Stimulated activated memory B cell treated with anti-CD40 and anti-IgM and Interleukin-4, amounts not matched to agents 10 μg/mL and 1 μg/mL and 100 μg/mL, for 72 hours (primary cell): Measurements from ENCODE around the gene ARHGEF11.

Source experiments
- ATAC-seq: fragments of 150-1000 bp; cut with Tn5 transposase; 2 replicates; pipeline ENCODE4 v1.10.0; 2021
- H3K27ac Mint-ChIP-seq: one replicate; pipeline ENCODE4 v1.8.0; 2022; ENCODE audit warnings: mild to moderate bottlenecking, mixed read lengths
- H3K27me3 Mint-ChIP-seq: one replicate; pipeline ENCODE4 v1.8.0; 2022; ENCODE audit warnings: mixed read lengths
- H3K36me3 Mint-ChIP-seq: one replicate; pipeline ENCODE4 v1.8.0; 2022; ENCODE audit warnings: mixed read lengths
- H3K4me1 Mint-ChIP-seq: one replicate; pipeline ENCODE4 v1.8.0; 2022; ENCODE audit warnings: mixed read lengths
- H3K4me3 Mint-ChIP-seq: one replicate; pipeline ENCODE4 v1.8.0; 2022; ENCODE audit warnings: mild to moderate bottlenecking, moderate library complexity, mixed read lengths
- H3K9me3 Mint-ChIP-seq: one replicate; pipeline ENCODE4 v1.8.0; 2022; ENCODE audit warnings: mixed read lengths

ARHGEF11 gene

DNA sequence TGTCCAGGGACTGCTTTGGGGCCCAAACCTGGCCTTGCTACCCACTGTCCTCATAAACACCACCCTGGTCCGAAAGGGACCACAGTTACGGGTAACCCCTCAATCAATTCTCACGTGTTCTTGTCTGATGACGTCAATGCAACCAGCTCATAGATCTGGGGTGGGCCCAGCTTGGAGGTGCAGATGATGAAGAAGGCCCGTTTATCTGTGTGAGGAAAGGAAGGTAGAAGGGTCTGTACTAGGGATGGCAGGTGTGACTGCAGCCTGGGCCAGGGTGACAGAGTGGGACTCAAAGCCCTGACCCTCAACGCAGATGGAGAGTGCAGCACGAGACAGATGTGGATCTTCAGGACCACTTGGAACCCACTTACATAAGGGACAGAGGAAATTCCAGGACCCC, 103.0 kb downstream of the ARHGEF11 start:
- Mint-ChIP-seq H3K4me3 (no peak overlapping the region), H3K4me1 (no peaks in the 10 kb centered on the region), H3K27ac (no peak overlapping the region), H3K9me3 (no peaks in the 10 kb centered on the region), H3K27me3 (peaks cover 9% of the 10 kb centered on the region), H3K36me3 (peaks cover 15% of the 10 kb centered on the region)
- no peak for ATAC-seq

DNA sequence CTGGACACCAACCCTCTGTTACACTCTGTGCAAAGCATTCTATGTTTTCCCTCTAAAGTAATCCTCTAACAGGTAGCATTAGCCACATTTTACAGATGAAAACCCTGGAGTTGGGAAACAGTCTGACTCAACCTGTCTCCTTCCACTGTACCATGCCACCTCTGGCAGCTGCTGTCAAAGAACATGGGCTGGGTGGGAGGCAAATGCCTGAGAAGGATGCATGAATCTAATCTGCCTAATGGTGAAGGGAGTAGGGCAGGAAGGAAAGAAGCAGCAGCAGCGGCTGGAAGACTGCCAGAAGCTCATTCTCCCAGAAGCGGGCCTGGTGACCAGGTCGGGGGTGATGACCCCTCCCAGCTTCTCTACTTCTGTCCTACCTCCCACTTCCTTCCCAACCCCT, 103.4 kb downstream of the ARHGEF11 start:
- no peaks in the 10 kb centered on the region for H3K9me3 Mint-ChIP-seq
- H3K4me3 Mint-ChIP-seq: no peak overlapping the region
- no peaks in the 10 kb centered on the region for H3K4me1 Mint-ChIP-seq
- no peak overlapping the region for H3K27ac Mint-ChIP-seq
- ATAC-seq: no peak
- peaks cover 9% of the 10 kb centered on the region for H3K27me3 Mint-ChIP-seq
- peaks cover 15% of the 10 kb centered on the region for H3K36me3 Mint-ChIP-seq

DNA sequence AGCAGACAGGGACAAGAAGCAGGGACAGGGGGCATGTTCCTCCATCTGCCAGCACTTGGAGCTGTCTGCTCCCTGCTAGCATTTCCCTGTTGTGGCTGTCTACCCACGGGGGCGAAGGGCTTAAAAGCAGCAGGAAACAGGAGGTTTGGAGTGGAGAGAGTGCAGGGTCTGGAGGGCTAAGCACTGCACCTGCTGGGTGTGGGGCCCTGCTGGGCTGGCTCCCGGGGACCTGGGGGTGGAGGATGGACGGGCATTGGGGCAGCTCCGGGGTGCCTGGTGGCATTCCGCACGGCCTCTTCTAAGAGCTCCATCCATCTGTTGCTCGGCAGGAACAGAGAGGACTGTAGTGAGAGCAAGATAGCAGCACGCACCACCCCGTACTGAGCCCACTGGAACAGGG, 103.9 kb downstream of the ARHGEF11 start:
- Mint-ChIP-seq H3K4me3 (no peak overlapping the region), H3K27ac (no peak overlapping the region), H3K9me3 (no peaks in the 10 kb centered on the region), H3K4me1 (no peaks in the 10 kb centered on the region), H3K36me3 (peaks cover 15% of the 10 kb centered on the region), H3K27me3 (peaks cover 9% of the 10 kb centered on the region)
- ATAC-seq: no peak

DNA sequence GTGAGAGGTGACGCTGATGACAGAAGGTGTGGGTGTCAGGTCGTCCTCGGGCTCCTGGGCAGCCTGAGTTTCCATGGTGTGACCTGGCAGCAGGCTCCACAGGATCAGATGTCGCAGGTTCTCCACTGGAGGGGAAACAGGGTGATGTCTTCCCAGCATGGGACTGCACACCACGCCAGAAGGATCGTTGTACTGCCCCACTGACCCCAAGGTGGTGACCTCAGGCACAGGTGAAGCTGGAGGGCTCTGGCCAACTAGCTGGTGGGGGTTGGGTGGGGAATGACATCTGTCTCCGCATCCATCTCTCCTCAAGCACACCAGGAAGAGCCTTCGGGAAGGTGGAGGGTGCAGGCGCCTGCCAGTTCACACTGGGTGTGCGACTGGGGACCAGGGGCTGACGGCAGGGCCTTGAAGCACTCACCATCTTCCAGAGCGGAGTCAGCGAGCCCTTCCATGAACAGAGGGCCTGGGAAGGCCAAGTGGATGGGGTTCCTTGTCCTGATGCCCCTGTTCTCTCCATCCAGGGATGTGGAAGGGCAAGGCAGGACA, 105.7 kb downstream of the ARHGEF11 start:
- Mint-ChIP-seq H3K27ac (no peak overlapping the region), H3K4me3 (no peak overlapping the region), H3K27me3 (peaks cover 9% of the 10 kb centered on the region), H3K36me3 (peaks cover 6% of the 10 kb centered on the region), H3K9me3 (no peaks in the 10 kb centered on the region), H3K4me1 (no peaks in the 10 kb centered on the region)
- ATAC-seq: no peak

DNA sequence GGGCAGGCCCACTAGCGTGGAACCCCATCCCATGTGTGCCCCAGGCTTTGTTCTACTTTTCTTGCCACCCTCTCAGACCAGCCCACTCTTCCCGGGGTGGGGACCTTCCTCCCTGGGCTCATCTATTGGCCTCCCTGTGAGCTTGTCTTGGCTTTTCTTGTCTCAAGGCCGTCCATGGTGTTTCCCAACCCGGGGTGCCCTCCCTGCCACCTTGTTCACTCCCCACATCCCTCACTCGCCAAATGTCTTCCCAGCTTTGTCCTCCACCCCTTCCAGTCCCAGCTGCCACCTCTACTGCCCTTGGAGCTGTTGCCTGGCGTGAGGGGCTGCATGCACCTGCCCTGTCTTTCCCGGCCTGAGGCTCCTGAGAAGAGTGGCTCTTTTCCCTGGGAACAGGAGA, 106.7 kb downstream of the ARHGEF11 start:
- Mint-ChIP-seq H3K27me3 (peaks cover 13% of the 10 kb centered on the region), H3K4me1 (no peaks in the 10 kb centered on the region), H3K9me3 (no peaks in the 10 kb centered on the region), H3K27ac (no peak overlapping the region), H3K36me3 (peaks cover 6% of the 10 kb centered on the region), H3K4me3 (no peak overlapping the region)
- ATAC-seq: no peak

DNA sequence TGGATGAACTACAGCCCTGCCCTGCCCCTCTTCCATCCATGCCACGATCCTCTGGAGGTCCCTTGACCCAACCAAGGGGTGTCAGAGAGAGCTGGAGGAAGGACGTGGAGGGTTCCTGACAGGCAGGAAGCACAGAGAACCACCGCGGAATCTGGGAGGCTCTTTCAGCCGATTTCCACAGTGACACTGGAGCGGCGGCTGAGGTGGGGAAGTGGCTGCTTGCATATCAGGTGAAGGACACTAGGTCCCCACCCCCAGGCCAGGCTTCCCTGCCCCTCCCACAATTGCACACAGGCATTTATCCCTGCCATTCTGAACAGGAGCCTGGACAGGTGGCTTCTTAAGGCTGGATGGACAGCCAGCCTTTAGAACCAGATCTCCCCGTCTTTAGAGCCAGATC, 107.7 kb downstream of the ARHGEF11 start:
- Mint-ChIP-seq H3K4me1 (no peaks in the 10 kb centered on the region), H3K27ac (no peak overlapping the region), H3K36me3 (peaks cover 6% of the 10 kb centered on the region), H3K4me3 (no peak overlapping the region), H3K27me3 (peaks cover 22% of the 10 kb centered on the region), H3K9me3 (no peaks in the 10 kb centered on the region)
- no peak for ATAC-seq

DNA sequence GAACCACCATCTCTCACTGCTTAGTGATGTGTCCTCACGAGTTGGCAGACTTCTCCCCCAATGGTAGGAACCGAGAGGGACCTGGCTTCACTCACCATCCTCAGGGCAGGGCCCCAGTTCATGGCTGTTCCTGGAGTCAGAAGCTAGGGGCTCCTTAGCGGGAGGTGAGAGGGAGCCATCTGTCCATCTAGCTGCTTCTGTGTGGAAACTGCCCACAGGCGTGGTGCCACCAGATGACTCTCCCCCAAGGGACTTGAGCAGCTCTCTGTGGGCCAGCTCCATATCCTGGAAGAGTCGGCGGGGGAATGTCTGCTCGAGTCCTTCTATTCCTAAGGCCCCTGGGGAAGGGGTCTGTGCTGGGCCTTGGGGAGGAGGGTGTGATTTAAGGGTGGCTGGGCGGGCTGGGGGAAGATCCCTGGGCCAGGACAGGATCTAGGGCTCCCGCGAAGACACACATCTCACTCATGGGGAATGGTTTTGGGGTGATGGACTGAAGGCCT, 108.8 kb downstream of the ARHGEF11 start:
- Mint-ChIP-seq H3K27me3 (peaks cover 32% of the 10 kb centered on the region), H3K4me1 (no peaks in the 10 kb centered on the region), H3K36me3 (peaks cover 6% of the 10 kb centered on the region), H3K9me3 (no peaks in the 10 kb centered on the region), H3K4me3 (no peak overlapping the region), H3K27ac (no peak overlapping the region)
- no peak for ATAC-seq

DNA sequence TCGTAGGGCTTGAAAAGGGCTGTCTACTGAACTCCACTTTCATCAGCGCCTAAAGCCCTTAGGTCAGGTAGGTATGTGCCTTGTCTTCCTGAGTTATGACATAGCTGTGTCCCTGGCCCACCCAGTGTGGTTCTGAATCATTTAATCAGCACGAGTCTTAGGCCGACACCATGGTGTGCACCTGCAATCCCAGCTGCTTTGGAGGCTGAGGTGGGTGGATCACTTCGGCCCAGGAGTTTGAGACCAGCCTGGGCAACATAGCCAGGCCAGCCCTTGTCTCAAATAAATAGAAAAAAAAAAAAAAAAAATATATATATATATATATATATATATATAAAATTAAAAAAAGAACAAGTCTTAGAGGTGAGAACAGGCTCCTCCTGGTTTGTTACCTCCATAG, 109.4 kb downstream of the ARHGEF11 start:
- peaks cover 4% of the 10 kb centered on the region for H3K36me3 Mint-ChIP-seq
- H3K4me1 Mint-ChIP-seq: no peaks in the 10 kb centered on the region
- H3K4me3 Mint-ChIP-seq: no peak overlapping the region
- no peak overlapping the region for H3K27ac Mint-ChIP-seq
- ATAC-seq: no peak
- H3K9me3 Mint-ChIP-seq: no peaks in the 10 kb centered on the region
- H3K27me3 Mint-ChIP-seq: peaks cover 35% of the 10 kb centered on the region

DNA sequence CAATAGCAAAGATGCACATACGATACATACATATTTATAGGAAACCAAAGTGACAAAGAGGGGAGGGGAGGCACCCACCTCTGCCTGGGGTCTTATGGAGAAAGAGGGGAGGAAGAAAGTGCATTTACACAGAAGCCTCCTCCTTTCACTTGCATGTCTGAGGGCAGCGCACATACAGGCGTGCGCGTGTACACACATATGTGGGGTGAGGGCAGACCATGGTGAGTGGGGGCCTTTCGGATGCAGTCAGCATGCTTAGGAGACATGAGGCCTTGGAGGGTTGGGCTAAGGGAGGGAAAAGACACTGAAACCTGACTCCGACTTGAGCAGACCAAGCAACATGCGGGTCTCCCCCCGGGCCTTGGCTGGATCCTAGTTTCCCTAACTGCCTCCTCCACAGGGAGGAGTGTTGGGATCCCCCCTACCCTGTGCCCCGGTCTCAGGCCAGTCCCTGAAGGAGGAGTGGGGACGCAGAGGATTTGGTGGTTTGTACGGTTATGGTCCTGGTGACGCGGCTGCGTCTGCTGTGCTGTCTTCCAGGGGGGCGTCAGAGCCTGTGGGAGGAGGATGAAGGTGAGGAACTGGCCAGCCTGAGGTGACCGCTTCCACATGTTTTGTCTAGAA, 109.9 kb downstream of the ARHGEF11 start:
- Mint-ChIP-seq H3K9me3 (no peaks in the 10 kb centered on the region), H3K27me3 (peaks cover 35% of the 10 kb centered on the region), H3K4me3 (no peak overlapping the region), H3K36me3 (no peaks in the 10 kb centered on the region), H3K27ac (no peak overlapping the region), H3K4me1 (no peaks in the 10 kb centered on the region)
- ATAC-seq: no peak

DNA sequence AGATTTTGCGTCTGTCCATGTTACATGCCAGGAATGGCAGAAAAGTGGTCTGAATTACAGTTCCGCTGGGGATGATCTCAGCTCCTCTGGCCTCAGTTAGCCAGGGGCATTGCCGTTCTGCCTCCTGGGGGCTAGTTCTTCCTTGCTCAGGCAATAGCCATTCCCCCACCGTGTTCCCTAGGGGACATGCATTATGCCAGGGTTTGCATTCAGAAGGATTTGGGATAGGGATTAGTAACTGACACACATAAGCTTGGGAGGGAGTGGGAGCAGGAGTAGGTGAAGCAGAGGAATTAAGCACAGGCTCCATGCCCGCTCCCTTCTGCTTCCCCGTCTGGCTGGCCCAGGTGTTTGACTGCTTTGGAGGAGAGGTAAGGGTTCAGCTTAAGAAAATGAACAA, 112.4 kb downstream of the ARHGEF11 start:
- no peaks in the 10 kb centered on the region for H3K9me3 Mint-ChIP-seq

DNA sequence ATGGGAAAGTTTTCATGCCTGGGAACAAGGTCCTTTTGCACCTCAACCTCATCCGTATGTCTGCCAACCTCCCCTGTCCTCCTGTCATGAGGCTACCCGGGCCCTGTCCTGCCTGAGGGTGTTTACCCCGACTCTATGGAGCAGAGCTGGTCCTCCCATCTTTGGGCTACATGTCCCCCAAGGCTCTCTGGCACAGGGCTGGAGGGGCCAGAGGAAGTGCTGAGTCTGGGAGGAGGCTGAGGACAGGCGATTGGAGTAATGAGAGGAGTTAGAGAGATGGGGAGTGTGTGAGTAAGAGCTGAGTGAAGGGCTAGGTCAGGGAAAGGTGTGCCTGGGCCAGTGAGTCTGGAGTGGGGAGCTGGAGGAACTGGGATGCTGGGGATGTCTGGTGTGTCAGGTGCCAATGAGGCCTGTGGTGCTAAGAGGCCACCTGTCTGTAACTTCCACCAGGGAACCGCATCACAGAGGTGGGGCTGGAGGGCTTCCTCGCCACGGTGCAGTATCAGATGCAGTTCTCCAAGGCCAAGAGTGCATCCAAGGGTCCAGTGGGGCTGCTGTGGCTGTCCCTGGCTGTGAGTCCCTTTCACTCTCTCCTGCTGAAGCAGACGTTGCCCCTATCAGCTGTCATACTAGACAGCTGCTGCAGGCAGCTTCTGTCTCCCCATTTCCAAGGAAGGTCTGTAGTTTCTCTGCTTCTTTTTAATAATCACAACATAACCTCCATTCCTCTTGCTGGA, 113.4 kb downstream of the ARHGEF11 start:
- no peak for ATAC-seq
- Mint-ChIP-seq H3K27ac (no peak overlapping the region), H3K9me3 (no peaks in the 10 kb centered on the region), H3K36me3 (no peaks in the 10 kb centered on the region), H3K4me3 (no peak overlapping the region), H3K27me3 (peaks cover 69% of the 10 kb centered on the region), H3K4me1 (peaks cover 19% of the 10 kb centered on the region)

More for the DNA sequence above, 112.4 kb downstream of the ARHGEF11 start:
- Mint-ChIP-seq H3K4me3 (no peak overlapping the region), H3K27me3 (peaks cover 59% of the 10 kb centered on the region), H3K4me1 (peaks cover 11% of the 10 kb centered on the region), H3K27ac (no peak overlapping the region), H3K36me3 (no peaks in the 10 kb centered on the region)
- ATAC-seq: no peak

DNA sequence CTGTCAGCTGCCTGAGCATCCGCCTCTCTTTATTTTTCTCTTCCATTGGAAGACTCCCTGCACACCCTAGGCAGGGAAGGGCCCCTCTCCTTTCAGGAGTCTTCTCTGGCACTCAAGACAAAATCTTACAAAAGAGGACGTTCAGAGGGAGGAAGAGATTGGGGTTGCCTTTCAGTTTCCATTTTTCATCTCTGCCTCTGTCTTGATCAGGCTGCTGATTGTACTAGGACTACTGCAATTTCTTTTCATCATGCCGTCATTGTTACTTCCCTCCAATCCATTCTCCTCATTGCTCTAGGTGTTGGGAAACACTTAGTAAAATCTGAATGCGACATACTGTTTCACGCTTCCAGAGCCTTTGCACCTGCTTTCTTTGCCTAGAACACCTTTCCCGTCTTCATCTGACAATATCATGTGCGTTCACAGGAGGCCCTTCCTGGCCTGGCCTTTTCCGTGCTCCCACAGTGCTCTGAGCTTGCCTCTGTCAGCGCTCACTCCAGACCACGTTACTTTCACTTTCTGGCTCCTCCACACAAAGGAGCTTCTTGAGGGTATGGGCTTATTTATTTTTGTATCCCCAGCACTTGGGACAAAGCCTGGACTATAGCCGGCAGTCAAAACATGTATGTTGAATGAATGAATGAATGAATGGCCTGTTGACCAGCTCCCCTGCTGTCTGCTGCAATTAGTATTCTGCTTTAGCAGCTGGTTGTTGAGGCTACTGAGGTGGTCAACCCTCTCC, 114.2 kb downstream of the ARHGEF11 start:
- Mint-ChIP-seq H3K36me3 (no peaks in the 10 kb centered on the region), H3K4me3 (no peak overlapping the region), H3K9me3 (no peaks in the 10 kb centered on the region), H3K27ac (no peak overlapping the region), H3K27me3 (peaks cover 75% of the 10 kb centered on the region), H3K4me1 (peaks cover 21% of the 10 kb centered on the region)
- no peak for ATAC-seq

DNA sequence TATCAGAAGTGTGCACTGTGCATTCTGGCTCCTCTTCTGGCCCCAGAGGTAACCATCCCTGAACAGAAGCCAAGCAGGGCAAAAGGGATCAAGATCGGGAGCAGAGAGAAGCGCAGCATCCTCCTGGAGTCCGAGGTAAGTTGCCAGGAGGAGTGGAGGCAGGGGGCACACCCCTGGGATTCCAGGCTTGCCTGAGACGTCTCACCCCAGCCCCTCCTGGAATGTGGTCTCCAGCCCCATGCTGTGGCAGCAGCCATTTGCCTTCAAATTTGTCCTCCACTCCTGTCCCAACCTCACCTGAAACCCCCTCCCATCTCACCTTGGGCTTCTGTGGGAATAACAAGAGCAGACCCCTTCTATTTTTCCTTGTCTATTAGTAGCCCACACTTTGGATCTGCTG, 115.1 kb downstream of the ARHGEF11 start:
- no peaks in the 10 kb centered on the region for H3K9me3 Mint-ChIP-seq
- ATAC-seq: no peak
- no peak overlapping the region for H3K27ac Mint-ChIP-seq
- peaks cover 83% of the 10 kb centered on the region for H3K27me3 Mint-ChIP-seq
- H3K36me3 Mint-ChIP-seq: no peaks in the 10 kb centered on the region
- no peak overlapping the region for H3K4me3 Mint-ChIP-seq
- peaks cover 21% of the 10 kb centered on the region for H3K4me1 Mint-ChIP-seq

DNA sequence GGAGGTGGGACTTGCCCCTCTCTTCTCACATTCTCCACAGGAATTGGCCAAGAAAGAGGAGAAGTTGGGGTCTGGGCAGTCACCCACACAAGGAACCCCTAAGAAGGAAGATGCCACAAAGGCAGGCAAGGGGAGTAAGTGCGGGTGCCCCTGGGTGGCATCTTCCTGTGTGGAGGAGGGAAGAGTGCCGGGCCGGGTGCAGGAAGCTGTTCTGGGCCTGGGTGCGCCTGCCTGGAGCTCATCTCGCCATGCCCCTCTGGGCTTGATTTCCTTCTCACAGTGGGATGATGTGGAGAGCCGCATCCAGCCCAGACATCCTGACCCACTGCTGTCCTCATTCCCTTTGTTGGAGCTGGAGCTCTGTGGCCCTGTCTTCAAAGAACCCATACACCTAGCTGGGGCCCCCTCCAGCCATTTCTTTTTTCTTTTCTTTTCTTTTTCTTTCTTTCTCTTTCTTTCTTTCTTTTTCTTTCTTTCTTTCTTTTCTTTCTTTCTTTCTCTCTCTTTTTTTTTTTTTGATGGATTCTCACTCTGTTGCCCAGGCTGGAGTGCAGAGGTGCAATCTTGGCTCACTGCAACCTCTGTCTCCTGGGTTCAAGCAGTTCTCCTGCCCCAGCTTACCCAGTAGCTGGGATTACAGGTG, 115.8 kb downstream of the ARHGEF11 start:
- H3K4me3 Mint-ChIP-seq: no peak overlapping the region
- H3K36me3 Mint-ChIP-seq: no peaks in the 10 kb centered on the region
- no peak for ATAC-seq
- no peak overlapping the region for H3K27ac Mint-ChIP-seq
- peaks cover 90% of the 10 kb centered on the region for H3K27me3 Mint-ChIP-seq
- no peaks in the 10 kb centered on the region for H3K9me3 Mint-ChIP-seq
- peaks cover 21% of the 10 kb centered on the region for H3K4me1 Mint-ChIP-seq

DNA sequence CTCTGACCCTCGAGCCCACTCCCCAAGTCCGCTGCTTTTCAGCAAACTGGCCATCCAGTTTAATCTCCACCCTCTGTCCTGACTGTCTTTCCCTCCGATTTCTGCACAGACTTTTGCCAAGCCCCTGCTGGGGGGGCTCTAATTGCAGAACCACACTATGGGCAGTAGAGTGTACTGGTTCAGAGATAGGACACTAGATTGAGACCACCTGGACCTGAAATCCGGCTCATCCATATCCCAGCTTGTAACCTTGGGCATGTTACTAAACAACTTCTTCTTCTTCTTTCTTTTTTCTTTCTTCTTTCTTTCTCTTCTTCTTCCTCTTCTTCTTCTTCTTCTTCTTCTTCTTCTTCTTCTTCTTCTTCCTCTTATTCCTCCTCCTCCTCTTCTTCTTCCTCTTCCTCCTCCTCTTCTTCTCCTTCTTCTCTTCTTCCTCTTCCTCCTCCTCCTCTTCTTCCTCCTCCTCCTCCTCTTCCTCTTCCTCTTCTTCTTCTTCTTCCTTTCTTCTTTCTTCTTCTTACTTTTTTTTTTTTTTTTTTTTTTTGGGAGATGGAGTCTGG, 117.4 kb downstream of the ARHGEF11 start:
- peak; percentile 28 for ATAC-seq
- no peak overlapping the region for H3K27ac Mint-ChIP-seq
- no peaks in the 10 kb centered on the region for H3K36me3 Mint-ChIP-seq
- H3K9me3 Mint-ChIP-seq: no peaks in the 10 kb centered on the region
- peaks cover 27% of the 10 kb centered on the region for H3K4me1 Mint-ChIP-seq
- peaks cover 87% of the 10 kb centered on the region for H3K27me3 Mint-ChIP-seq
- H3K4me3 Mint-ChIP-seq: peak overlapping the region; percentile 37
